ENCODE results near the gene MRPL58. TPM values are rescaled to one million over a fixed set of nuclear protein-coding genes. Genes with fewer than 3 reads are reported as not detected.
A peak's percentile ranks its signal among the peaks of the same experiment; 100 is the strongest.
"Not testable (repeated sequence)": the region's sequence is repeated elsewhere in the genome, so short reads cannot be mapped to it uniquely, and the experiment has no call there.

Gene MRPL58
- total RNA-seq, 1 donor from 2014 or later = 26.8 TPM

DNA sequence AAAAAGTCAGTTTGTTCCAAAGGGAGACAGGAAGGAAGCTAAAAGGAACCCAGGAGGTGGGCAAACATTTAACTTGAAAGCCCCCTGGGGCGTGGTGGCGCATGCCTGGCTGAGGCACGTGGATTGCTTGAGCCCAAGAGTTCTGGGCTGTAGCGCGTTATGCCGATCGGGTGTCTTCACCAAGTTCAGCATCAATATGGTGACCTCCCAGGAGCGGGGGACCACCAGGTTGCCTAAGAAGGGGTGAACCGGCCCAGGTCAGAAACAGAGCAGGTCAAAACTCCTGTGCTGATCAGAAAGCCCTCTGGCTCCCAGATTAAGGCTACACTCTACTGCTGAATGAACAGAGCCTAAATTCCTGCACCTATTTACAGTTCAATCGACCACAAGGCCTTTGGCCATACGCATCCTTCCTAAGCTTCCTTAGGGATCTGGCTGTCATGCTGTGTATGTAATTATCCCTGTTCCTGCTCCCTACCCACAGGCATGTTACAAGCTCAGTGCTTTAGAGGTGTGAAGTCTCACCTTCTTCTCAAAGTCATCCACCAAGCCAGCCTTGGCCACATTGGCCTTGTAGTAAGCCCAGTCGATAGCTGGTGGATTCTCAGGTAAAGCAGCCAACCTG lies 29.3 kb downstream of the MRPL58 start:
- no peak overlapping the region for H3K27ac Mint-ChIP-seq
- no peak for DNase-seq (ENCODE audit: low spot score, unreplicated experiment)
- H3K27me3 Mint-ChIP-seq = no peaks in the 10 kb centered on the region
- TF ChIP-seq, protein P1, sequence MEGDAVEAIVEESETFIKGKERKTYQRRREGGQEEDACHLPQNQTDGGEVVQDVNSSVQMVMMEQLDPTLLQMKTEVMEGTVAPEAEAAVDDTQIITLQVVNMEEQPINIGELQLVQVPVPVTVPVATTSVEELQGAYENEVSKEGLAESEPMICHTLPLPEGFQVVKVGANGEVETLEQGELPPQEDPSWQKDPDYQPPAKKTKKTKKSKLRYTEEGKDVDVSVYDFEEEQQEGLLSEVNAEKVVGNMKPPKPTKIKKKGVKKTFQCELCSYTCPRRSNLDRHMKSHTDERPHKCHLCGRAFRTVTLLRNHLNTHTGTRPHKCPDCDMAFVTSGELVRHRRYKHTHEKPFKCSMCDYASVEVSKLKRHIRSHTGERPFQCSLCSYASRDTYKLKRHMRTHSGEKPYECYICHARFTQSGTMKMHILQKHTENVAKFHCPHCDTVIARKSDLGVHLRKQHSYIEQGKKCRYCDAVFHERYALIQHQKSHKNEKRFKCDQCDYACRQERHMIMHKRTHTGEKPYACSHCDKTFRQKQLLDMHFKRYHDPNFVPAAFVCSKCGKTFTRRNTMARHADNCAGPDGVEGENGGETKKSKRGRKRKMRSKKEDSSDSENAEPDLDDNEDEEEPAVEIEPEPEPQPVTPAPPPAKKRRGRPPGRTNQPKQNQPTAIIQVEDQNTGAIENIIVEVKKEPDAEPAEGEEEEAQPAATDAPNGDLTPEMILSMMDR (IDR thresholded peaks at IDR 0.05; ENCODE audit: unreplicated experiment) = no peak
- H3K4me3 Mint-ChIP-seq (ENCODE audit: low read depth) = no peak overlapping the region
- peaks cover 11% of the 10 kb centered on the region for H3K4me1 Mint-ChIP-seq (ENCODE audit: low read depth)
- peaks cover 5% of the 10 kb centered on the region for H3K36me3 Mint-ChIP-seq (ENCODE audit: insufficient read depth)
- no peaks in the 10 kb centered on the region for H3K9me3 Mint-ChIP-seq (ENCODE audit: low read depth)

DNA sequence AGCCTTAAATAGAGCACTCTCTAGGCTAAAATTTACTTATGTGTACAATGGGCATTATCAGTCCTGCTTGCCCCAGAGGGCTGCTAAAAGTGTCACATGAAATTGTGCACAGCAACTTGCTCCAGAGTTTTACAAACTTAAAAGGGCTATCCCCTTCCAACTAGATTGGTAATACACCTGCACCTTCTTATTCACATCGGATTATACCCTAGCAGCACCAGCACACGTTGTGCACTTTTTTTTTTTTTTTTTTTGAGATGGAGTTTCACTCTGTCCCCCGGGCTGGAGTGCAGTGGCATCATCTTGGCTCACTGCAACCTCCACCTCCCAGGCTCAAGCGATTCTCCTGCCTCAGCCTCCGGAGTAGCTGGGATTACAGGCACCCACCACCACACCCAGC lies 31.3 kb downstream of the MRPL58 start:
- not testable (repeated sequence) for H3K36me3 Mint-ChIP-seq (ENCODE audit: insufficient read depth); H3K9me3 Mint-ChIP-seq (ENCODE audit: low read depth); H3K27me3 Mint-ChIP-seq; H3K27ac Mint-ChIP-seq; DNase-seq (ENCODE audit: low spot score, unreplicated experiment); H3K4me3 Mint-ChIP-seq (ENCODE audit: low read depth)
- peaks cover 23% of the 10 kb centered on the region for H3K4me1 Mint-ChIP-seq (ENCODE audit: low read depth)

DNA sequence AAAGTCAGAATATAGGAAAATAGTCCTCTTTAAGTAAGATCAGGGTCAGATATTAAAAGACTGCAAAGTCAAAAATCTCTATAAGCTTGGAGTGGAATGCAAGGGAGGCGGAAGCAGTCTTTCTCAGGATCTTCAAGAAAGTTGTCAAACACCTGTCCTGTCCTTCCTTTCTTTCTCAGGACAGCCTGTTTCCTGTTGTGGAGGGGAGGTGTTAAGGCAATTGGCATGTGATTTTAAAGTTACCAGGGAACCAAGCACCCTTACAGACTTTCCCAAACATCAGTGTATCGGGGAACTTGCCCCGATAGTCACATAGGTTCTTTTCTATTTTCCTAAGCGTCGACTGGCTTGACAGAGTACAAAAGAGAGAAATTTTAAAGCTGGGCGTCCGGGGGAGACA lies 32.2 kb downstream of the MRPL58 start:
- Mint-ChIP-seq H3K27ac (peak overlapping the region; percentile 88), H3K36me3 (ENCODE audit: insufficient read depth) (peaks cover 5% of the 10 kb centered on the region), H3K4me1 (ENCODE audit: low read depth) (peaks cover 23% of the 10 kb centered on the region), H3K4me3 (ENCODE audit: low read depth) (peak overlapping the region; percentile 58), H3K27me3 (no peaks in the 10 kb centered on the region), H3K9me3 (ENCODE audit: low read depth) (no peaks in the 10 kb centered on the region)
- DNase-seq (ENCODE audit: low spot score, unreplicated experiment) = no peak
- TF ChIP-seq, protein P1 (IDR thresholded peaks at IDR 0.05; ENCODE audit: unreplicated experiment) = no peak

DNA sequence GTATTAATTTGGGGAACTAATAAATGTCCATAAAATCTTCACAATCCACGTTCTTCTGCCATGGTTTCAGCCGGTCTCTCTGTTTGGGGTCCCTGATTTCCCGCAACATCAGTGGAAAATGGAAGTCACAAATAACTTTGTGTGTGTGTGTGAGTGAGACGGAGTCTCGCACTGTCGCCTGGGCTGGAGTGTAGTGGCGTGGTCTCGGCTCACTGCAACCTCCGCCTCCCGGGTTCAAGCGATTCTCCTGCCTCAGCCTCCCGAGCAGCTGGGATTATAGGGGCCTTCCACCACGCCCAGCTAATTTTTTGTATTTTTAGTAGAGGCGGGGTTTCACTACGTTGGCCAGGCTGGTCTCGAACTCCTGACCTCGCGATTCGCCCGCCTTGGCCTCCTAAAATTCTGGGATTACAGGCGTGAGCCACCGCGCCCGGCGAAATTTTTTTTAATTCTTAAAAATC lies 33.5 kb downstream of the MRPL58 start:
- not testable (repeated sequence) for H3K9me3 Mint-ChIP-seq (ENCODE audit: low read depth); DNase-seq (ENCODE audit: low spot score, unreplicated experiment); H3K27me3 Mint-ChIP-seq; H3K36me3 Mint-ChIP-seq (ENCODE audit: insufficient read depth)
- Mint-ChIP-seq H3K27ac (peak overlapping the region; percentile 97), H3K4me1 (ENCODE audit: low read depth) (peaks cover 23% of the 10 kb centered on the region), H3K4me3 (ENCODE audit: low read depth) (peak overlapping the region; percentile 96)

DNA sequence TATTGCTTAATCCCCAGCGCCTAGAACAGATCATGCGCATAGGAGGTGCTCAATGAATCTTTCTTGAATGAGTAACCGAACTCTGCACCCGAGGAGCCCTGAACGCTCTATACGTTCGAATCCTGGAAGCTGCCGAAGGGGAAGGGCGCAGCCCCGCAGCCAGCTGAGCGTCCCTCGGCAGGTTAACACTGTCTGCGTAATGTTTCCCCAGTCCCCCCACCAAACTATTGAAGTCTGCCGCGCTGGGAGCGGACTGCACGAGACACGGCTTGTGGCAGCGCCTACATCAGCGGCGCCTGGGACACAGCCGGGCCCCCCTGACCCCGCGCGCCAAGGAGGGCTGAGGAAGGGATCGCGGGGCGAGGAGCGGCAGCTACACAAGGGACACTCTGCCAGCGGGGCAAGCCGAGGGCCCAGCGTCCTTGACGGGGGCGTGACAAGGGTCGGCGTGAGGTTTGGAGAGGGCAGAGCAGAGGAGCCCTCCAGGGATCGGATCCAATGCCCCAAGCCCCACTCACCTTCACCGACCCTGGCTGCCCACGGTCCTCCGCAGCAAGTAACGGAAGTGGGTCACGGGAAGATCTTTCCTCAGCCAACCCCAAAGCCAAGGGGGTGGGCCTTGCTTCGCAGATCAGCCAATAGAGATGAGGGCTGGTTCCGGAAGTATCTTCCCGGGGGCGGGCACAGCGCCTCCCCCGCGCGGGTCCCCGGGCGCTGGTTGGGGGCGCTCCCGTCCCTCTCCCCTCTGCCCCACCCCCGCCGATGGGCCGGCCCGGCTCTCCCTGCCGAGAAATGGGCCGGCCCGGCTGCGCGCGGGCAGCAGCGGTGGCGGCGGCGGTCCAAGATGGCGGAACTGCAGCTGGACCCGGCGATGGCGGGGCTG lies 34.2 kb downstream of the MRPL58 start, which contains the start of the genes ATP5PD and KCTD2:
Gene ATP5PD, minus strand, starts transcription at position 563 of the 883 bp plus-strand sequence. CDS start 4,319 bp downstream, outside the sequence.
Gene KCTD2, plus strand, starts transcription at position 819 of the 883 bp plus-strand sequence. Its CDS starts 26 bp downstream, at position 845.
- TF ChIP-seq, protein P1 (IDR thresholded peaks at IDR 0.05; ENCODE audit: unreplicated experiment) = peak; percentile 19
- Mint-ChIP-seq H3K27me3 (no peaks in the 10 kb centered on the region), H3K36me3 (ENCODE audit: insufficient read depth) (peaks cover 3% of the 10 kb centered on the region), H3K4me3 (ENCODE audit: low read depth) (peak within 1 kb of the TSS; percentile 96), H3K9me3 (ENCODE audit: low read depth) (no peaks in the 10 kb centered on the region), H3K4me1 (ENCODE audit: low read depth) (peaks cover 23% of the 10 kb centered on the region), H3K27ac (peak within 1 kb of the TSS; percentile 97)
- DNase-seq (ENCODE audit: low spot score, unreplicated experiment) = peak; percentile 90

DNA sequence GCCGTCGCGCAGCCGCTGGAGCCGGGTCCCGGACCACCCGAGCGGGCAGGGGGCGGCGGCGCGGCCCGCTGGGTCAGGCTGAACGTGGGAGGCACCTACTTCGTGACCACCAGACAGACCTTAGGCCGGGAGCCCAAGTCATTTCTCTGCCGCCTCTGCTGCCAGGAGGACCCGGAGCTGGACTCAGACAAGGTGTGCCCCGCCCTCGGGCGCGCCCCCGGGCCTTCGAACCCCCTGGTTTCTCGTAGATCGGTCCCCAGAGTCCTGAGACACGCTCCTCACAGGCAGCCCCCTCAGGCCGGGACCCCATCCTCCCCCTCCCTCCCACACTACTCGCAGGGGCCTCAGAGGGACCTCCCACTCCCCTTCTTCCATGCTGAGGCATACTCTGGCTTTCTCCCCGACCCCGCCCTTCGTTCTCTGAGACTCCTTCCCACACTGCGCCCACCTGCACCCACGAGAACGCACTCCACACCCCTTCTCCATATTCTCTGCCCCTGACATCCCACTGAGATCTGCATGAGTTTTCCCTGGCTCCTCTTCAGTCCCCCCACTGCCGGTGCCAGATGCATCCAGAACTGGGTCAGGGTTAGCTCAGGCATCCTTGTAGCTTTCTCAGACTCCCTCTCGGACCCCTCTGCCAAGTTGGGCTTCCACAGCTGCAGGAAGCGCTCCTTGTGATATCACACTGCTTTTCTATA lies 35.1 kb downstream of the MRPL58 start:
- H3K9me3 Mint-ChIP-seq (ENCODE audit: low read depth) = no peaks in the 10 kb centered on the region
- peak overlapping the region; percentile 94 for H3K4me3 Mint-ChIP-seq (ENCODE audit: low read depth)
- TF ChIP-seq, protein P1 (IDR thresholded peaks at IDR 0.05; ENCODE audit: unreplicated experiment) = no peak
- DNase-seq (ENCODE audit: low spot score, unreplicated experiment) = no peak
- H3K27ac Mint-ChIP-seq = peak overlapping the region; percentile 91
- H3K36me3 Mint-ChIP-seq (ENCODE audit: insufficient read depth) = peaks cover 4% of the 10 kb centered on the region
- peaks cover 23% of the 10 kb centered on the region for H3K4me1 Mint-ChIP-seq (ENCODE audit: low read depth)
- no peaks in the 10 kb centered on the region for H3K27me3 Mint-ChIP-seq
